ENCODE measurements around the gene DCST2. TPM values are rescaled to one million over a fixed set of nuclear protein-coding genes. Genes with fewer than 3 reads are reported as not detected.

The DCST2 gene
- total RNA-seq, 2 donors from 2014 or later, result not detected

- DNase-seq (ENCODE audit: low spot score), result no peak
- no peaks in the 10 kb centered on the region for H3K9me3 ChIP-seq
- no peak for TF ChIP-seq CTCF (IDR thresholded peaks at IDR 0.05)
- H3K4me3 ChIP-seq, result no peak overlapping the region
- peaks cover 0 to 18% of the 10 kb centered on the region in 2 donors for H3K4me1 ChIP-seq
- H3K27me3 ChIP-seq, result no peaks in the 10 kb centered on the region
- H3K36me3 ChIP-seq, result no peaks in the 10 kb centered on the region
- H3K27ac ChIP-seq, result no peak overlapping the region
These were observed 9.7 kb upstream of the DCST2 start for GRCh38 chr1:155043301-155043702.

GRCh38 chr1:155042789-155043188 lies 9.2 kb upstream of the DCST2 start:
- H3K9me3 ChIP-seq, result no peaks in the 10 kb centered on the region
- DNase-seq (ENCODE audit: low spot score), result no peak
- H3K27me3 ChIP-seq, result no peaks in the 10 kb centered on the region
- no peaks in the 10 kb centered on the region for H3K36me3 ChIP-seq
- no peak for TF ChIP-seq CTCF (IDR thresholded peaks at IDR 0.05)
- H3K4me1 ChIP-seq, result peaks cover 0 to 18% of the 10 kb centered on the region in 2 donors
- no peak overlapping the region for H3K4me3 ChIP-seq
- H3K27ac ChIP-seq, result no peak overlapping the region

- Histone ChIP-seq H3K4me1 (peaks cover 0 to 18% of the 10 kb centered on the region in 2 donors), H3K27ac (no peak overlapping the region), H3K4me3 (no peak overlapping the region), H3K27me3 (no peaks in the 10 kb centered on the region), H3K9me3 (no peaks in the 10 kb centered on the region), H3K36me3 (no peaks in the 10 kb centered on the region)
- DNase-seq (ENCODE audit: low spot score), result no peak
- TF ChIP-seq CTCF (IDR thresholded peaks at IDR 0.05), result no peak
These were observed 6.9 kb upstream of the DCST2 start for GRCh38 chr1:155040358-155041093.

- H3K9me3 ChIP-seq, result no peaks in the 10 kb centered on the region
- no peak overlapping the region for H3K4me3 ChIP-seq
- no peak overlapping the region for H3K27ac ChIP-seq
- H3K4me1 ChIP-seq, result peaks cover 0 to 9% of the 10 kb centered on the region in 2 donors
- H3K36me3 ChIP-seq, result no peaks in the 10 kb centered on the region
- DNase-seq (ENCODE audit: low spot score), result no peak
- no peaks in the 10 kb centered on the region for H3K27me3 ChIP-seq
- no peak for TF ChIP-seq CTCF (IDR thresholded peaks at IDR 0.05)
These were observed 5.7 kb upstream of the DCST2 start for GRCh38 chr1:155039308-155039669.

- H3K4me1 ChIP-seq, result peaks cover 0 to 9% of the 10 kb centered on the region in 2 donors
- H3K4me3 ChIP-seq, result no peak overlapping the region
- H3K36me3 ChIP-seq, result no peaks in the 10 kb centered on the region
- no peak overlapping the region for H3K27ac ChIP-seq
- no peaks in the 10 kb centered on the region for H3K27me3 ChIP-seq
- H3K9me3 ChIP-seq, result no peaks in the 10 kb centered on the region
- DNase-seq (ENCODE audit: low spot score), result no peak
- no peak for TF ChIP-seq CTCF (IDR thresholded peaks at IDR 0.05)
These were observed 5.2 kb upstream of the DCST2 start for GRCh38 chr1:155038602-155039307.

All from right atrium auricular region (tissue), 2 donors.